HEK293T (cell line): Measurements from ENCODE around the gene SLC12A8.

ENCODE experiments used
- CTCF ChIA-PET: fragments of 350-600 bp; formaldehyde crosslinking; extraction: SDS; loops from one replicate; lab custom pipeline; 2021; ENCODE audit warnings: antibody characterized with exemption, inconsistent platforms; lab: Yijun Ruan, JAX
- POLR2A ChIA-PET: fragments of 350-600 bp; formaldehyde crosslinking; extraction: SDS; loops from one replicate; lab custom pipeline; 2020; ENCODE audit warnings: antibody characterized with exemption, inconsistent platforms; lab: Yijun Ruan, JAX
- DNase-seq: peaks from one replicate; pipeline ENCODE4 v3.0.0; 2012; ENCODE audit warnings: mixed read lengths; ENCODE audit errors: extremely low spot score
- ARNT ChIP-seq: fragments of 450-650 bp; IDR thresholded peaks from 2 replicates; pipeline ENCODE4 v1.6.1; 2017; ENCODE audit warnings: mild to moderate bottlenecking
- BHLHE40 ChIP-seq: fragments of 450-650 bp; IDR thresholded peaks from 2 replicates; pipeline ENCODE4 v1.6.1; 2016; ENCODE audit warnings: mild to moderate bottlenecking, moderate library complexity, borderline replicate concordance
- CTBP1 ChIP-seq: fragments of 450-650 bp; IDR thresholded peaks from 2 replicates; pipeline ENCODE4 v1.6.1; 2016; ENCODE audit warnings: borderline replicate concordance
- ELF4 ChIP-seq: fragments of 450-650 bp; IDR thresholded peaks from 2 replicates; pipeline ENCODE4 v1.6.1; 2017; ENCODE audit warnings: antibody characterized with exemption
- FOXA1 ChIP-seq: fragments of 450-650 bp; IDR thresholded peaks from 2 replicates; pipeline ENCODE4 v1.6.1; 2016; ENCODE audit warnings: mild to moderate bottlenecking
- FOXK2 ChIP-seq: fragments of 450-650 bp; IDR thresholded peaks from 2 replicates; pipeline ENCODE4 v1.6.1; 2016; ENCODE audit warnings: mild to moderate bottlenecking
- FOXM1 ChIP-seq: fragments of 450-650 bp; IDR thresholded peaks from 2 replicates; pipeline ENCODE4 v1.6.1; 2017; ENCODE audit warnings: mild to moderate bottlenecking, borderline replicate concordance
- HDGF ChIP-seq: fragments of 450-650 bp; IDR thresholded peaks from 2 replicates; pipeline ENCODE4 v1.6.1; 2017; ENCODE audit warnings: antibody characterized with exemption, borderline replicate concordance
- L3MBTL2 ChIP-seq: fragments of 450-650 bp; conservative IDR thresholded peaks from 2 replicates; pipeline ENCODE4 v1.6.1; 2016; ENCODE audit warnings: mild to moderate bottlenecking
- LEF1 ChIP-seq: fragments of 450-650 bp; IDR thresholded peaks from 2 replicates; pipeline ENCODE4 v1.6.1; 2017; ENCODE audit warnings: mild to moderate bottlenecking, borderline replicate concordance
- NFRKB ChIP-seq: fragments of 450-650 bp; IDR thresholded peaks from 2 replicates; pipeline ENCODE4 v1.6.1; 2016; ENCODE audit warnings: mild to moderate bottlenecking, moderate library complexity
- PKNOX1 ChIP-seq: fragments of 450-650 bp; IDR thresholded peaks from 2 replicates; pipeline ENCODE4 v1.6.1; 2016
- SP1 ChIP-seq: fragments of 450-650 bp; IDR thresholded peaks from 2 replicates; pipeline ENCODE4 v1.6.1; 2017
- SUZ12 ChIP-seq: fragments of 450-650 bp; IDR thresholded peaks from 2 replicates; pipeline ENCODE4 v1.6.1; 2016; ENCODE audit warnings: mild to moderate bottlenecking
- TARDBP ChIP-seq: fragments of 450-650 bp; IDR thresholded peaks from 2 replicates; pipeline ENCODE4 v1.6.1; 2016
- ZNF384 ChIP-seq: fragments of 450-650 bp; IDR thresholded peaks from 2 replicates; pipeline ENCODE4 v1.6.1; 2016

SLC12A8 gene

GRCh38 chr3:125125821-125126245, 86.7 kb downstream of the SLC12A8 start:
- CTCF ChIA-PET: no interaction called here
- DNase-seq: no peak
- POLR2A ChIA-PET: no interaction called here

GRCh38 chr3:125123451-125124305, 88.9 kb downstream of the SLC12A8 start:
- ChIA-PET POLR2A (no interaction called here), CTCF (interaction anchor here (0.6 kb wide), 1 partner anchor 10 kb away, joined by 6 read pairs; no protein-coding TSS in a partner anchor)
- DNase-seq: no peak
- no peak for TF ChIP-seq ZNF384
- TF ChIP-seq BHLHE40: no peak
- TF ChIP-seq NFRKB: no peak
- TF ChIP-seq ELF4: no peak

More at GRCh38 chr3:125125821-125126245, 86.7 kb downstream of the SLC12A8 start:
- TF ChIP-seq PKNOX1 (no peak), FOXA1 (no peak), CTBP1 (no peak), ELF4 (no peak), FOXM1 (no peak), SP1 (no peak), NFRKB (no peak), ARNT (no peak), ZNF384 (no peak)

- ChIA-PET CTCF (no interaction called here), POLR2A (no interaction called here)
- DNase-seq: no peak
- TF ChIP-seq NFRKB (no peak), ELF4 (no peak), FOXA1 (no peak), SUZ12 (no peak), FOXK2 (no peak), ZNF384 (no peak), ARNT (no peak)
Observed at GRCh38 chr3:125121246-125122010, 91.1 kb downstream of the SLC12A8 start.

- no peak for DNase-seq
- TF ChIP-seq PKNOX1 (no peak), SP1 (no peak), FOXK2 (no peak), NFRKB (no peak), BHLHE40 (no peak), ELF4 (no peak), FOXM1 (no peak), TARDBP (no peak), HDGF (no peak), FOXA1 (no peak), ARNT (no peak)
- CTCF ChIA-PET: no interaction called here
- POLR2A ChIA-PET: no interaction called here
Observed at GRCh38 chr3:125120379-125121122, 92.0 kb downstream of the SLC12A8 start.

GRCh38 chr3:125119752-125120378, 92.7 kb downstream of the SLC12A8 start:
- POLR2A ChIA-PET: no interaction called here
- CTCF ChIA-PET: no interaction called here
- DNase-seq: no peak
- no peak for TF ChIP-seq L3MBTL2

- no peak for DNase-seq
- TF ChIP-seq TARDBP (no peak), ZNF384 (no peak), CTBP1 (no peak), BHLHE40 (no peak), PKNOX1 (no peak), ARNT (no peak), HDGF (no peak), FOXM1 (no peak), L3MBTL2 (no peak), FOXA1 (no peak), LEF1 (no peak)
- CTCF ChIA-PET: no interaction called here
- POLR2A ChIA-PET: no interaction called here
Observed at GRCh38 chr3:125118600-125118999, 93.9 kb downstream of the SLC12A8 start.
